HG02973 (cell line): ENCODE measurements around the gene ABHD12.

Source experiments
- ATAC-seq: cut with Tn5 transposase; IDR thresholded peaks from one replicate; pipeline ENCODE4 v1.9.1; 2021; ENCODE audit warnings: moderate library complexity; ENCODE audit not compliant: unreplicated experiment

Gene ABHD12

DNA sequence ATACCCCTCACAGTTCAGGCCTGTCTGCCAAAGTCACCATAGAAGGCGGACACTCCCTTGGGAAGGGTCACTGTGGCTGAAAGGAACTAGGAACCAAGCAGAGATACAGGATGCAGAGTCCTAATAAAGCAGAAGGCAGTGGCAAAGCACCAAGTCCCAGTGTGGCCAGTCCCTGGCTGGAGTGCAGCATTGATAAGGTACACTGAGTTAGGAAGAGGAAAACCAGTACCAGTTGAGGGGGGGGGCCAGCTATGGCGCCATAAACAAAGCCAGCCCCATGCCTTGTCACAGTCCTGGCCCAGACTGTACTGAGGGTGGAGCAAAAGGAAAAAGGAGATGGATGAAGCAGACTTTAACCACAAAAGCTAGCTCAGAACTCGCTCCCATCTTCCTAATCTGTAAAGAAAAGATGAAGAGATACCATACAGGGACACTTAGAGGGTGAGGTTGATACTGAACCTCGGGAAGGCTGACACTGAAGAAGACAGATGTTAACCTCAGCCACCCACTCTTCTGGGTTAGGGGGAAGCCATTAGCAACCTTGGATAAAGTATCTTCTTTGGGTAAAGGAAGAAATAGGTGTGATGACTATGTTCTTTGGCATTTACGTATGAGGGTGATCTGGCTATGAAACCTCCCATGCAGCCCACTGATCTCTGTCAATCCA lies 7.8 kb downstream of the ABHD12 start:
- no peak for ATAC-seq

DNA sequence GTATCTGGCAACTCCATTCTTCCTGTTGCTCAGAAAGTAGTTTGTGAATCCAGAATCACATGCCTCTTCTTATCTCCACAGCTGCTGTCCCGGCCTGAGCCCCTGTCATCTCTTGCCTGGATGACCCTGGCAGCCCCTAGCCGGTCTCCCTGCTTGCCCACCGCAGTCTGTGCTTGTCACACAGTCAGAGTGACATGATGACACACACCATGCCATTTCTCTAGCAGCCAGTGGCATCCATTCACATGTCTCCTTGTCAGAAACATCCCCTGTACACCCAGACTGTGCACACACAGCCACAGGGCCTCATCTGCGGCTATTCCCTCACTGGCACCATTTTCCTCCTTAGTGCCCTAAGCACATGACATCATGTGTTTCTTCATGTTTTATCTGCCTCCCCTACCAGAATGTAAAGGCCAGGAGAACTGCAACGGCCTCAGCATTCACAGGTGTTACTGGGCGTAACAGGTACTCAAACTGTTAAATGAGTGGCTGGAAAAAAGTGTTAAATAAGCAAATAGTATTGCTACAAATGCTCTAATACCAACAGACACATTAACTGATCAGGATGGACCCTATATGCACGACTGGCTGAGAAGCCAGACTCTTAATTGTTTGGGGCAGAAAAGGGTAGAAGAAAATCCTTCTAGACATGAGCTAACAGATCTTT lies 9.6 kb downstream of the ABHD12 start:
- no peak for ATAC-seq

DNA sequence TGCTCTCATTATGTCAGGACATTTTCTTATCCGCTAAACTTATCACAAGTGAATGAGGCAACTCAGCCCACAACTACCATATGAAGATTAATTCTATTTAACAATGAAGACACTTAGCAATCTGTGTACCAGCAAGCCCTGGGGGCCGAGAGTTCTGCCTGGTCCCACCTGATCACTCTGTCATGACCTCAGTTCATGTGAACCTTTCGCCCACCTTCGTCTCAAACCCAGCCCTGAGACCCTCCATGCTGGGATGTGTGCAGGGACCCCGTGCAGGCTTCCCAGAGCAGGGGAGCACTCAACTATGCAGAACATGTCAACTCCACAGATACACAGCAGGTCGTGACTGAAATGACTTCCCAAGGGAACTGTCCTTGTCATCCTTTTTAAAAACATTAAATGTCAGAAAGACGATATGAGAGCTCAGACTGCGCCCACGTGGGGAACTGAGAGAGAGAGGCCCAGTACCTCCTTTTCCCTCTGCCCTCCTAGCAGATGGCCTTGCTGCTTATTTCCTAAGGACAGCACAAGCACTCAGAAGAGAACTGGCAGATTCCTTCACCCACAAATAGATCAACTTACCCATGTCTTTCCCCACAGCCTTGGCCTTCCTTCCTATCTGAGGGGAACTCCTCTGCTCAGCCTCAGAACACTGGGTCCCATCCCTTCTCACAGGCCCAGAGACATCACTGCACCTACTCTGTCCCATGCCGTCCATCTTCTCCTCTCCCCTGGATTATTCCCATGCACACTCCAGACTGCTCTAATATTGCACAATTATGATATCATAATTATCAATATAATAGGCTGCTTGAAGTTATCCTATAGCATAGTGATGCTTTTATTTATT lies 11.5 kb downstream of the ABHD12 start:
- no peak for ATAC-seq

DNA sequence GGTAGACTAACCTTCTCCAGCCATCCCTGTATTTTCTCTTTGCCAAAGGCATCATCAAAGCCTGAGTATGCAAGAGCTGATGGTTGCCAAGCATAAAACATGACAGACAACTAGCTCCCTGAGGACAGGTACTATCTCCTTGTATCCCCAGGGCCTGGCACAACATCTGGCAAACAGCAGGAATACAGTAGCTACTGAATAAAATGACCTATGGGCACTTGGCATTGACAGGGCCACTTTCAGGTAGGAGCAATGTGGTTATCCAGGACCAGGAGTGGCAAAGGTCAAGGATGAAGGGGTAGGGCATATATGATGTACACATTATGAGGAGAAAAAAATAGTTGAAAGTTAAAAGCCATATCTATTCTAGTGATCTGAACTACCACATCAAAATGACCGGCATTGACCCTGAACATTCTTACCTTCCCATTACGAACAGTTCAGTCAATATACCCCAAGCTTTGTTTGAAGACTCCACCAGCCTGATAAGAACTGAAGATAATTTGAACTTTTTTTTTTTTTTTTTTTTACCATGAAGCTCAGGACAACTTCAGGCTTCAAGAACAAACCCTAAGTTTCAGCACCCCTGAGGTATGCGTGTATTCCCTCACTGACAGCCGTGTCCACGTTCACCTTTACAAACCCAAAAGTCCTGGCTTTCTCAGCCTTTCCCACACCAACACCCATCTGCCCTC lies 12.3 kb downstream of the ABHD12 start:
- no peak for ATAC-seq

DNA sequence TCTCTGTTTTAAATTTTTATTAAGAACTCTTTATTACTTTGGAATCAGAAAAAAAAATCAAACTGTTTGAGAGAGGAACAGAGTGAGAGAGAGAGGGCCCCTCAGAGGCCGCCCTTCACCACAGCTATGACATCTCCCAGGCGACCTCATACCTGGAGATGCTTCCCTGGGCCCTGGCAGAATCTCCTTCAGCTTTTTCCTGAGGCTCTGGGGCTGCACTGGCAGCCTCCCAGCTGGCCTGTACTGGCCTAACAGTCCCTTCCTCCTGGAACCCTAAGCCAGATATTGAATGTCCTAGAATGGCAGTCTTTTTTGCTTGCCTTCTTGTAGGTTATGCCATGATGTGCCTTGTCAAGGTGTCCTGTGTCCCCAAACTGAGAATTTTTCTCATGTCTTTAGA lies 13.7 kb downstream of the ABHD12 start:
- no peak for ATAC-seq

DNA sequence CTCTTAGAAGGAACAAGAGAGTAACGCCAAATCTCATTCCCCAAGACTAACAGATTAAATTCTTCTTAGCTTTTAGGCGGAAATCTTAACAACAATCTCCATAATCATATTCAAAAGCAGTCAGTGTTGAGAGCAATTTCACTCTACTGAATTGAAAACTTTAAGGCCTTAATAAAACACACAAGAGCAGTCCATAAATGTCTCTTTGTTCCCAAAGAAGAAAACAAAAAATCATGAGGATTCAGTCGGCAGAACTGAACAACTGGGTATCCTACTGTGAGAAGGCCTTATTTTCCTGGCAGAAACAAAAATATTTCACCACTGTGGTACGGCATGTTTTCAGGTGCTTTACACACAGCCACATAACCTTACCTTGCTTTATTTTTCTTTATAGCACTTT lies 14.4 kb downstream of the ABHD12 start:
- ATAC-seq = no peak

DNA sequence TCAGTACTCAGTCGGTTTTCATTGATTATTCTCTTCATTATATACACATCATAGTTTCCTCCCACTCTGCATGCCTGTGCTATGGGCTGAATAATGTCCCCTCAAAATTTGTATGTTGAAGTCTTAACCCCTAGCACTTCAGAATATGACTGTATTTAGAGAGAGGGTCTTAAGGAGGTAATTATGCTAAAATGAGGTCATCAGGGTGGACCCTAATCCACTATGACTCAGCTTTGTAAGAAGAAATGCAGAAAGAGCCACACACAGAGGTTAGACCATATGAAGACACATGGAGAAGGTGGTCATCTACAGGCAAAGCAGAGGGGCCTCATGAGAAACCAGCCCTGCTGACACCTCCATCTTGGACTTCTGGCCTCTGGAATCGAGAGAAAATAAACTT lies 15.8 kb downstream of the ABHD12 start:
- ATAC-seq = no peak

DNA sequence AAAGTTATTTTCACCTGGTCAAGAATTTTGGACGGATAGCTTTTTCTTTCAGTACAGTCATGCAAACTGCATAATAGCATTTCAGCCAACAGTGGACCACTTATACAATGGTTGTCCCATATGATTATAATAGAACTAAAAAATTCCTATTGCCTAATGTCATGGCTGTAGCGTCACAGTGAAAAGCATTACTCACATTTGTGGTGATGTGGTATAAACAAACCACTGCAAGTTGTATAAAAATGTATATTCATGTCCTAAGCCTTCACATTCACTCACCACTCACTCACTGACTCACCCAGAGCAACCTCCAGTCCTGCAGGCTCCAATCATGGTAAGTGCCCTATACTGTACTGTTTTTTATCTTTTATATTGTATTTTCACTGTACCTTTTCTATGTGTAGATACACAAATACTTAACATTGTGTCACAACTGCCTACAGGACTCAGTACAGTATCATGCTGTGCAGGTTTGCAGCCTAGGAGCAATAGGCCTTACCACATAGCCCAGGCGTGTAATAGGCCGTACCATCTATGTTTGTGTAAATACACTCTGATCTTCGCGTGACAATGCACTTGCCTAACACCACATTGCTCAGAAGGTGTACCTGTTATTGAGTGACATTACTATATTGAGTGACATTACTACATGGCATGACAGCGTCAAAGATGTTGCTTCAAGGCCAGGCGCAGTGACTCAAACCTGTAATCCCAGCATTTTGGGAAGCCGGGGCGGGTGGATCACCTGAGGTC lies 17.9 kb downstream of the ABHD12 start:
- no peak for ATAC-seq

DNA sequence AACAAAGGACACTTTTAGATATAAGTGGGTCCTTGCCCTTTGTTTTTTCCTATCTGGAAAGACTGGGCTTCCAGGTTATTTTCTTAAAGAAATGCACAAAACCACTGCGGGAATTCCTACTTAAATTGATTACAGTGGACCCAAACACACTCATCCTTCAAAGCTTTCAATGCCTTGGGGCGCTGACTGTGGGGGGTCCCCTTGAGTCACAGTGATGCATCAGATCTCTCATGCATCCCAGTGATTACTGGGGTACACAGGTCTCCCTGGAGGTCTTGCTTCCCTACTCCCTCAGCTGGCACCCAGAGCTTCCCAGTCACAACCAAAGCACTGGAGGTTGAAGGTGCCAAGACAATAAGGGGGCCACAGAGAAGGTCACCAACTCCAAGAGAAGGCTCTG lies 20.7 kb downstream of the ABHD12 start:
- ATAC-seq = no peak

DNA sequence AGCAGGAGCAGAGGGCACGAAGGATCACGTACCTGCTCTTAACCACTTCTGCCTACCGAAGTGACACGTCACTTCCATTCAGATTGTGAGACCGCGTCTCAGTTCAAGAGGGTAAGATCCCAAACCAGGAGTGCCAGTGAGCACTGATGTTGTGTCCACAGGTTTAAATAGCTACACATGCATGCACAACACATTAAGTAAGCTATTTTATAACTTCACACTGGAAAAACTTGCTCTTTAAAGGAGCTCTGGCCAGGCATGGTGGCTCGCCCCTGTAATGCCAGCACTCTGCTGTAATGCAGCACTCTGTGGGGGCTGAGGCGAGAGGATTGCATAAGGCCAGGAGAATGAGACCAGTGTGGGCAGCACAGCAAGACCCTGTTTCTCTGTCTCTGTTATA lies 21.1 kb downstream of the ABHD12 start:
- no peak for ATAC-seq

DNA sequence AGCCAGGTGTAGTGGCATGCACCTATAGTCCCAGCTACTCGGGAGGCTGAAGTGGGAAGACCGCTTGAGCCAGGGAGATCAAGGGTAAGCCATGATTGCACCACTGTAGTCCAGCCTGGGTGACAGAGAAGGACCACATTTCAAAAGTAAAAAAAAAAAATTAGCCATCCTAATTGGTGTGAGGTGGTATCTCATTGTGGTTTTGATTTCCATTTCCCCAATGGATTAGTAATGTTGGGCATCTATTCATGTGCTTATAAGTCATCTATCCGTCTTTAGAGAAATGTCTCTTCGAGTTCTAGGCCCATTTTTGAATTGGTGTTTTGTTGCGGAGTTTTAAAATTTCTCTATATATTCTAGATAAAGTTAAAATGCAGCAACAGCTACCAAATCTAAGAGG lies 21.7 kb downstream of the ABHD12 start:
- ATAC-seq = no peak

DNA sequence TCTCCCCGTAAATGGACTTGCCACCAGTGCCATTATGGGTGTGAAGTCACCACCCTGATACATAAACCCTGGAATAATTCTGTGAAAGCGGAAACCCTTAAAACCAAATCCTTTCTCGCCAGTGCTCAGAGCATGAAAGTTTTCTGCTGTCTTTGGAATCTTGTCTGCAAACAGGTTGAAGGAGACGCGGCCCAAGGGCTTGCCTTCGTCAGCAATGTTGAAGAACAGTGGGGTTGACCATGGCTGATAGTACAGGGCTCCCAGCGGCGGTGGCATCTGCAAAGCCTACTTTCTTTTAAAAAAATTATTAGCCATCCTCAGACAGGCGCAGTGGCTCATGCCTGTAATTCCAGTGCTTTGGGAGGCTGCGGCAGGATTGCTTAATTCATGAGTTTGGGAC lies 22.1 kb downstream of the ABHD12 start:
- ATAC-seq = no peak

DNA sequence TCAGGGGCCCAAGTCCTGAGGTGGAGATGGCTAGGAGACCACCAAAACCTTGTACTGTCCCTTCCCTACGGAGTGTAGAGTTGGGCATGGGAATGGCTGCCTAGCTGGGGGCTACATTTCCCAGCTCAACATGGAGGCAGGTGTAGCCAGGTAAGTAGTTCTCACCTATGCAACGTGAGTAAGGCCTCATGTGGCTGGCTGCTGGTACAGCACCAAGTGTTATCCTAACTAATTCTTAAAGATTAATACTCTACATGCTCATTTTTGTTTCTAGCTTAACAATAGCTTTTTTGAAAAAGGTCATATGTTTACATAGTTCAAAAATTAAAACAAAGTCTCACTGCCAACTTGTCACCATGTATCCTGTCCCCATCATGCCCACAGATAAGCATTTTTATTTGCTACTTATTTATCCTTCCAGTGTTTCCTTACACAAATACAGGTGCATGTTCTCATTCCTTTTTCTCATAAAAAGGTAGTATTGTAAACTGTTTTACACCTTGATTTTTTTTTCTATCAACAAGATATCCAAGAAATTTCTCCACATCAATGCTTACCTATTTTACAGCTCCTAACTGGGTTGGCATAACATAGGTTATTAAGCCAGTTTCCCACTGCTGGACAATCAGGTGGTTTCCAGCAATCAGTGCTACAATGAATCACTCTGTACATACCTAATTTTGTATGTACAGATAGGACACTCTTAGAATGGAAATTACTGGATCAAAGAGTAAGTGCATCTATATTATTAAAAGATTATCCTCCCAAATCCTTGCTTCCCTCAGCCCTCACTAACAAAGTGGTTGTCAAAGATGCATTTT lies 25.5 kb downstream of the ABHD12 start:
- no peak for ATAC-seq

DNA sequence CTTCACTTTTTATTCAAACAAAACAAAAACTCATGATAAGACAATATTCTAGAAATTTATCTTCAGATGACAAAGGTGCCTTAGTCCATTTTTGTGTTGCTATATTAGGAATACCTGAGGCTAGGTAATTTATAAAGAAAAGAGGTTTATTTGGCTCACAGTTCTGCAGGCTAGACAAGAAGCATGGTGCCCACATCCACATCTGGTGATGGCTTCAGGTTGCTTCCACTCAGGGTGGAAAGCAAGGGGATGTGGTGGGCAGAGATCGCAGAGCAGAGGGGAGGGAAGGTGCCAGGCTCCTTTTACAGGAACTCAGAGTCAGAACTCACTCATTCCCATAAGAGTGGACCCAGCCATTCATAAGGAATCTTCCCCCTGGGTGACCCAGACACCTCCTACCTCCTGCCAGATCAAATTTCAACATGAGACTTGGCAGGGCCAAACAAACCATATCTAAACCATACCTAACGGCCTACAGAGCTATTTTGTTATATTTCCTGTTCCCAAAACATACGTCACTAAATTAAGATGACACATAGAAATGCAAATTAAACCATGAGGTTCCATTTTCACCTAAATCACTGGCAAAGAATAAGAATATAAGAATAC lies 26.4 kb downstream of the ABHD12 start:
- ATAC-seq = no peak

DNA sequence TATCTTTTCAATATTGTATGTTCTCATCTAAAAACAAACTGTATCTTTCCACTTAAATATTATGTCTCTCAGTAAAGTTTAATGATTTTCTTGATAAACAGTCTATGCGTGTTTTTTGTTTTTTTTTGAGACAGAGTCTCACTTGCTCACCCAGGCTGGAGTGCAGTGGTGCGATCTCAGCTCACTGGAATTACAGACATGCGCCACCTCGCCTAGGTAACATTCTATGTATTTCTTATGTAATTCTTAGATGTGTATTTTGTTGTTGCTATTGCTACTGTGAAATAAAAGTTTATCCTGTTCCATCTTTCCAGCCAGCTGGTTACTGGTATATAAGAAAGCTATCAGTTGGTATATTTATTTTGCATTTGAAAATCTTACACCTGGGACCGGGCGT lies 29.4 kb downstream of the ABHD12 start:
- no peak for ATAC-seq

DNA sequence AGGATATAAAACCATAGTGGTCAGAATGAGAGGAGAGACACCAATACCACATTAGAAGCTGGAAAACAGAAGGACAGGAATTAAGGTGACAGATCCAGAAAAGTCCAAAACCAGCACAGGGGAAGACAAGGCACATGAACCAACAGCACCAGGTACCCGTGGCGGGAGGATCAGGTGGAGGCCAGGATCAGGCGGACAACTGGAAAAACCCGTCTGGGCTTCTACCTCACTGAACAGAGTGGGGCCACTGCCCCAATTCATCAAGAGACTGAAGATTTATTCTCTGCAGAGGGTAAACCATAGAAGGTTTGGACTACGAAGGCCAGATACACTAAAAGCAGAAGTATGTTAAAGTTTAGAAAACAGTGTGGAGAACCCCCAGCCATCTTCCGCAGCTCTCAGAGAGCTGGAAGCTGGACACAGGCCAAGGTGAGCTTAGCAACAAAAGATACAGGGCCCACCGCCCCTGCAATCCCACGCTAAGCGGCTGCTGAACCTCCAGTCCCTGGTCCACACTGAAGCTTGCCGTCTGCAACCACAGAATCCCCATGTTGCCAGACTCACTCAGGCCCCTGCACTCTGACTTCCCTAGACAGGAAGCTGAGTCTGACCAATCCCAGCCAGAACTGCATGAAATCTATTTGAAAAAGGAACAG lies 29.9 kb downstream of the ABHD12 start:
- ATAC-seq = no peak

DNA sequence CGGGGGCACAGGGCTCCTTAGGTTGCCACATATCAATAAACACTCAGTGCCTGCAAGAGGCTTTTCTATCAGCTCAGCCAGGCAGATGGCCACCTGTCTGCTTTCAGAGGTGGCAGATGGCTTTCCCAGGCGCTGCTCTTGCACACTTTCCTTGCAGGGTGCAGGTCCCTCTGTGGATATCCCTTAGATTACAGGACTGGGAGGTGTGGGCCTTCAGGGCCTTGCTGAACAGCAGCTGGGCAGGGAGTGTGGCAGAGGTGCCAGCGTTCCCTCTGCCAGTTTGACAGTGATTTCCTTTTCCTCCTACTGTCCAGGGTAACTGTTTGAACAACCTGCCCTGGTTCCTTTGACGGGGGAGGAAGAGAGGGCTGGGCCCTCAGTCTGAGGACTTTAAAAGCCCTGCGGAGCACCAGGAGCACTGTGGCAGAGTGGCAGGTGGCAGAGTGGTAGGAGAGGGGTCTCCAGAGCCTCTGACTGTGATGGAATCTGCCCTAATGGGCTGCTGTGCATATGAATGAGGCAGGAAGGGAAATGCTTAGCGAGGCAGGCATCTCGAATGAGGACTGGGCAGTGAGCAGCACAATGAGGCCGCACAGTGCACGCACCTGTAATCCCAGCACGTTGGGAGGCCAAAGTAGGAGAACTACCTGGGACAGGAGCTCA lies 34.2 kb downstream of the ABHD12 start:
- no peak for ATAC-seq

DNA sequence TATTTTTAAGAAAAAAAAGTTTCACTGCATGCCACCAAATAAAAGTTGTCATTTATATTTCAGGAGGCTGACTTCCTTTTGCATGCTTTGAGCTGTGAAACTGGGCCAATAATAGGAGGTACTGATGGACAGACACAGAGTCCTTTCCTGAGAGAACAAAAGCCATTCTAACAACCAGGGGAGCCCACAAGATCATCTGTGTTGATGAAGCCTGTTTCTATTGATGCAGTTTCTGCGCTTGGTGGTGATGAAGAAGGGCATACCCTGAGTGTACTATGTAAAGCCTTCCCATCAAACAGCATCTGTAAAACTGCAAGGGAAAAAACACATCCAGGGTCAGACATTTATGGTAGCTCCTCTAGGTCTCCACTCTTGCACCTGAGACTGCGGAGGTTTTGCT lies 34.8 kb downstream of the ABHD12 start:
- no peak for ATAC-seq
